ENCODE measurements around the gene CERS6. TPM values are rescaled to one million over a fixed set of nuclear protein-coding genes. Genes with fewer than 3 reads are reported as not detected.
A peak's percentile ranks its signal among the peaks of the same experiment; 100 is the strongest.

Gene CERS6
- total RNA-seq, 1 donor from 2014 or later: 14.7 TPM

GRCh38 chr2:168529054-168529833 is 73.2 kb downstream of the CERS6 start:
- no peak for DNase-seq (ENCODE audit: low spot score)

DNA sequence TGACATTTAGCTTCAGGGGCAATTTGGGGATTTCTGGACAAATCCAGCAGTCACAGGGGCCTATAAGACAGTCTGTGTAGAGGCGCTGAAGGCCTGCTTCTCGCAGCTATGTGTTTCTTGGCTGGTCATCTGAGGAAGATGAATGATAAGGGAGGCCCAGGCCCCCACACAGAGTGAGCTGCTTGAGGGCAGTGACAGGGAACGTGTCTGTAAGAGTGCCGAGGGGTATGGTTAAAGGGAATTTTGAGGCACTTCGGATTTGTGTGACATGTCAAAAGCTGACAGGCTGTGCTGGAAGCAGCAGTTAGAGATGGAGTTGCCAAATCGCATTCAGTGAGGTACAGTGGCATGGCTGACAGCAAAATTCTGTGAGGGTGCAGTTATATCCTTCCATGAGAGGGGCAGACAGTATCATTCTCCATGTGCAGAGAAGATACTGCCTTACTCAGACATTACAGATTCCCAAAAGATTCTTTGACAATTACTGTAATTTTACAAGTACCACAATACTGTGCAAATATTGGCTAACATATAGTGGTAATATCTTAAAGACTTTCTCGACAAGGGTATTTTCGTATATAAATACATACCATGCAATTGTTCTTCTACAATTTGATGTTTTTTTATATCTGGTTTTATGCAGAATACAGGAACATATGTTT is 74.0 kb downstream of the CERS6 start:
- peak; percentile 50 for DNase-seq (ENCODE audit: low spot score)

DNA sequence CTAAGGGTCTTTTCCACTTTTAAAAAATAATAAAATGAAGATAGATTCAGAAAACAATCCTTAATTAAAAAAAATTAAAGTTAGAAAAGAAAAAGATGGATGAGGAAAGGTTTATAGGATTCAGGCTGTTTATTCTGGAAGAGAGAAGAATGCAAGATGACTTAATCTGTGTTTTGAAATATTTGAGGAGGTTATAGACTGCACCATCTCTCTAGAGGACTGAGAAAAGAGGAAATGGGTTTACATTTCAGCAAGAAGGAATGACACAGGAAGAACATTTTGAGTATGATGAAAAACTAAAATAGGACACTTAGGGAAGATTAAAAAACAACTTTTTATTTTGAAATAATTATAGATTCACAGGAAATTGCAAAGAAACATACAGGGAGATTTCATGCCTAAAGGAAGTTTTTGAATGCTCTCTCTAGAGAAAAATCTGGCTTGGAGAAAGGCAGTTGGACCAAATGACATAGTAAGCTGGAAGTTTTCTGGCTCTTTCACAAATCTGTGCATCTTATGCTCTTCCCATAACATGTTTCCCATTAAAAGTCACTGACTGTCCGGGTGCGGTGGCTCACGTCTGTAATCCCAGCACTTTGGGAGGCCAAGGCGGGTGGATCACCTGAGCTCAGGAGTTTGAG is 75.0 kb downstream of the CERS6 start:
- no peak for DNase-seq (ENCODE audit: low spot score)

- DNase-seq (ENCODE audit: low spot score): no peak
Measured at GRCh38 chr2:168534926-168535325, 78.9 kb downstream of the CERS6 start.

GRCh38 chr2:168536925-168537466 is 80.9 kb downstream of the CERS6 start:
- DNase-seq (ENCODE audit: low spot score): no peak

GRCh38 chr2:168538133-168538532 is 82.1 kb downstream of the CERS6 start:
- DNase-seq (ENCODE audit: low spot score): no peak

GRCh38 chr2:168538534-168538933 is 82.5 kb downstream of the CERS6 start:
- no peak for DNase-seq (ENCODE audit: low spot score)

- no peak for DNase-seq (ENCODE audit: low spot score)
Measured at GRCh38 chr2:168539945-168540344, 83.9 kb downstream of the CERS6 start.

DNA sequence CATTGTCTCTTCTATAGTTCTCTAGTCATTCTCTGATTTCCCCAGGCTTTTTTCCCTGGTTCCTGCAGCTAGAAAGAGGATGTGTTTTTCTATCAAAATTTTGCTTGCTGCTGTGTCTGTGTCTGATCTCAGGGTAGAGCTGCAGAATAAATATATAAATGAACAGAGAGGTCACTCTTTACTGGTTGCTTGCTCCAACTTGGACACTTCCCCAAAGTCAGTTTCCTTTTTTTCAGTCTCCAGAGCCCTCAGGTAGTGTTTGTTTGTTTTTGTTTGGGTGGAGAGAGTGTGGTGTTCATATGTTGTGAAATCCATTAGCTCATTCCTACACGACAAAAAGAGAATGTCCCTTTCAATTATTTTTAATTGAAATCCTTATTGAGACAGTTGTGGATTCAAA is 85.8 kb downstream of the CERS6 start:
- DNase-seq (ENCODE audit: low spot score): no peak

DNA sequence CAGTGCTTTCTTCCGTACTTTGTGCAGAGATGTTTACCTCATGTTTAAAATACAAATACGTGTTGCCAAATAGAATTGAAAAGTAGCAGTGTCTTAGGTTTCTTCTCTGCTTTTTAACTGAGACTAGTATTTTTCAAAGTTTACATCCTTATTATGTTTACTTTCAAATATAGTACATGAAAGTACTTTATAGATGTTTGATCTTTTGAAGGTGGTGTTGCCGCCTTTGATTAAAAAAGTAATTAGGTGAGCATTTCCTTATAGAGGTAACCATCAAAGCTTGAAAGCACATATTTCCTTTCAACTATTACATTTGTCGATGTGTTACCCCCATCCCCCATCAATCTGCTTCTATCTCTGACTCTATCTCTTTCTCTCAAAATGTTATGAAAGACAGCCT is 87.0 kb downstream of the CERS6 start:
- DNase-seq (ENCODE audit: low spot score): no peak

DNA sequence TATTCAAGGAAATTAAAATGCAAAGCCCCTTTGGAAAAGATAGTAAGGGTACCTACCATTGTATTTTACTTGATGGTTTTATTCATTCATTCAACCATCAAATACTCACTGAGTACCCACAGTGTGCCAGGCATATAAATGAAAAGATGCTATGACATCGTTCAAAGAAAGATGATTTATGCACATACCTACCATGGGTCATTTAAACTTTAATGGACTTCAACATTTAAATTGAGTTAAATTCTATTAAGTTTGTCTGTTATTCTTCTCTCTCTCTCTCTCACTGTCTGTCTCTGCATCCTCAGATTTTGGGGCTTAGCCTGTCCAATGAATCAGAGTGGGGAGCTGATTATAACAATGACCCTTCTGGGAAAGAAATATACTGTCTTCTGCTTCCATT is 87.9 kb downstream of the CERS6 start:
- no peak for DNase-seq (ENCODE audit: low spot score)

GRCh38 chr2:168545439-168546082 is 89.5 kb downstream of the CERS6 start:
- peak; percentile 25 for DNase-seq (ENCODE audit: low spot score)

DNA sequence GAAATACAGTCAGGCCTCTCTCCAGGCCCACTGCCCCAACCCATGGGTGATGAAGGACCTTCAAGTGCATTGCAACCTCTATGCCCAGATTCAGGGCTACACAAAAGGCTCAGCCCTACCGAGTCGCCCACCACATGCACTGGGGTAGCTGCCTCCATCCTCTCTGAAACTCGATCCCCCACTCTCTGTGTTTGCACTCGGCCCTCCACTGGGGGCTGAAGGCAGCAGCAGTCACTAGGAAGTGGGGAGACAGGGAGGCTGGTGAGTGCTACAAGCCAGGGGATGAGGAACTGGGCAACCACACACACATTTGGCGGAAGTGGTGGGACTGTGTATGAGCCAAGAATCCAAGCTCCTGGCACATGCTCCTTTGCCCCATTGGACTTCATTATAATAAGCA is 94.6 kb downstream of the CERS6 start:
- DNase-seq (ENCODE audit: low spot score): no peak

DNA sequence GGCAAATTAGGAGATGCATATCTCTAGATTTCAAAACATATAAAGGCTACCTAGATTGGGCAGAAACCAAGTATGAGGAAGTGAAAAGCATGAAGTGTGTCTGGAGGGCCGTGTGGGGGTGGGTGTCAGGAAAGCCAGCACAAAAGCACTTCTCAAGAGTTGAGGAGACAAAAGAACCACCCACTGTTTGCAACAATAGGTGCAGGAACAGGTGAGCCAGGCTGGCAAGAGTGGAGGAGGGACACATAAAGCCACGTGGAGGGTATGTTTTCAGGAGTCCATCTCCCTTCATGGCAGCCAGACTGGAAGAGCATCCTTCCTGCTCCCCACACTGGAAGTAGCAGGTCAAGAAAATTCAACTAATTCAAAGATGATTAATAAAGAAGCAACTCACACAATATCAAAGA is 96.4 kb downstream of the CERS6 start:
- no peak for DNase-seq (ENCODE audit: low spot score)

DNA sequence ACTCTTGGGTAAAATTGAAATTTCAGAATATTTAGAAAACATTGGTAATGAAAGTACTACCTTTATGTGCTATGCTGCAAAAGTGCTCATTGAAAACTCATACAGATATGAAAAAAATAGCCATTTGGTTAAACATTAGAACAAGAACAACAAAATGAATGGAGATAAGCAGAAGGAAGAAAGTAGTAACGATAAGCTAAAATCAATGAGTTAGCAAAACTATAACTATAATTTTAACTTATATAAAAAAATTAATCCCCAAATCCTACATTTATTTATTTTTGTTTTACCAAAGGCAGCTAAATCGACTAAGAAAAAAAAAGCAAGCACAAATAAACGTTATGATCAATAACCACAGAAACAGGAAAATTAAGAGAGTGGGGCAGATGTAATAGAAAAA is 99.2 kb downstream of the CERS6 start:
- DNase-seq (ENCODE audit: low spot score): no peak

DNA sequence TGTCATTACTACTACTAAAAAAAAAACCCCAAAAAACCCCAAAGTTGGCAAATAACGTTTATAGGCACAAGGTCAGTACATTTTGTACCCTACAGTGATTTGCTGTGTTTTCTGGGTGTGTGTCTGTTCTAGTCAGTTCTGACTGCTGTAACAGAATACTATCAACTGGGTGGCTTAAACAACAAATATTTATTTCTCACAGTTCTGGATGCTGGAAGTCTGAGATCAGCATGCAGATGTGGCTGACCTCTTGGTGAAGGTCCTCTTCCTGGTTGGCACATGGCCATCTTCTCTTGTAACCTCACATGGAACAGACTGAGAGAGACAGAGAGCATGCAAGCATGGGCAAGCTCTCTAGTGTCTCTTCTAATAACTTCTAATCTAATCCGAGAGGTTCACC is 103.1 kb downstream of the CERS6 start:
- DNase-seq (ENCODE audit: low spot score): no peak

DNA sequence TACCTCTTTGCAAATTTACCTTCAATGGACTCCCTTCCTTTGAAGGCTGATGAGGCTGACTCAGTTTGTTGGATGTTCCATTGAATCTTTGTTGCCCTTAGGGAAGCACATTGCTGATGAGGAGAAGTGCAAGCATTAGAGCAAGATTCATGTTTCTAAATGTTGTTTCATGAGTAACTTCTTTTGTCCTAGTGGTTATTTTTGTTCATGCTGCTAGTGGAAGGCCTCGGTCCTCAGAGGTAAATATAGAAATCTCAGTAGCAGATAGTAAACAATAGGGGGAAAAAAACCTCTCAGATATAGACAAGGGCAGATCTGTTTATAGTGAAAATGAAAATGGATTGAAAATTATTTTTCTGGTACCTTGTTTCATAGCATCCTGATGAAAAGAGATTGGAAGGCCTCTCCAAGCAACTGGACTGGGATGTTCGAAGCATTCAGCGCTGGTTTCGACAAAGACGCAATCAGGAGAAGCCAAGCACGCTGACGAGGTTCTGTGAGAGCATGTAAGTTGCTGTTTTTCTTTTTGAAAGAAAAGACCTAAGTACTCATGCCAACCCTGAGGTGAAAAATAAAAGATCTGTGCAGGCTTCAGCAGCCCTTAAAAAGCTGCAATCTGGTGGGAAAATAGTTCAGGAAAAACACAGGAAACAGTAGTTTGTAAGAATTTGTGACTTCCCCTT is 104.9 kb downstream of the CERS6 start:
- no peak for DNase-seq (ENCODE audit: low spot score)

- DNase-seq (ENCODE audit: low spot score): no peak
Measured at GRCh38 chr2:168561991-168562390, 105.9 kb downstream of the CERS6 start.

GRCh38 chr2:168562971-168563370 is 106.9 kb downstream of the CERS6 start:
- no peak for DNase-seq (ENCODE audit: low spot score)

- no peak for DNase-seq (ENCODE audit: low spot score)
Measured at GRCh38 chr2:168564641-168565040, 108.6 kb downstream of the CERS6 start.

DNA sequence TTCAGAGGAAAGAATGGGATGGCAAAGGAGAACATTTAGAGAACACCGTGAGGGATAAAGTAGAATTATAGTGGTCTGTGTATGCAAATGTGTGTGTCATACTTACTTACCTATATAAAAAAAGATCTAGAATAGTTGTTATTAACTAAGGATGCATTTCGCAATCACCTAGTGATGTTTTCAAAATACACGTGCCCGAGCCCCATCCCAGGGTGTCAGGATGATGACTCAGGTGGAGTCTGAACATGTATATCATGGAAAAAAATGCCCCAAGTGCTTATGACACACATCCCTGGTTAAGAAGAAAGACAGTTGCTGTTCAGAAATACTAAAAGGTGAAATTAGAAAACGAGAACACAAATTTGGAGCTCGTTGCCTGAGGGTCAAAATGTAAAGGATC is 109.0 kb downstream of the CERS6 start:
- DNase-seq (ENCODE audit: low spot score): peak; percentile 43
